MM.1S (cell line): Measurements from ENCODE around the gene FRMD7.

Experiments
- EZH2 ChIP-seq: fragments of 300-600 bp; sonication (generic); optimal IDR thresholded peaks from 2 replicates; pipeline ENCODE3; 2017; ENCODE audit warnings: low read depth, mild to moderate bottlenecking, antibody characterized with exemption, low read length, mixed read lengths
- EZH2phosphoT487 ChIP-seq: fragments of 300-600 bp; sonication (generic); IDR thresholded peaks from 2 replicates; pipeline ENCODE4 v1.6.1; 2018; ENCODE audit warnings: antibody characterized with exemption, low read length
- TF ChIP-seq, protein P1 (sequence below): fragments of 300-600 bp; sonication (generic); IDR thresholded peaks from 2 replicates; pipeline ENCODE4 v1.5.1; 2016; ENCODE audit warnings: antibody characterized with exemption, low read length, mixed read lengths

DNA sequence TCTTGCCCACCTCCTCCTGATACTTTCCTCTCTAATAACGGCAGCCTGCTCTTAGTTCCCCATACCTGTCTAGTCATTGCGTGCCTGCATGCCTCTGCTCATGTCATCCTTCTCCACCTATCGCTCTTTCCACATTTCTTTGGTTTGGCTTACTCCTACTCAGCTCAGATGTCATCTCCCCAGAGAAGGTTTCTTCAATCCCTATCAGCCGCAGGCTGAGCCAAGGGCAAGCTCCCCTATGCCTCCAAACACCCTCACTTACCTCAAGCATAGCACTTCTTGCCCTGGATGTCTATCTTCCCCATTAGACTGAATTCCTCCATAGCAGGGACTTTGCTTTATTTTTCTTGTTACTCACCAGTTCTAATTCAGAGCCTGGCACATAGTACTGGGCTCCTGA is 26.6 kb downstream of the FRMD7 start:
- TF ChIP-seq EZH2phosphoT487 (no peak), EZH2 (no peak)
- TF ChIP-seq, protein P1, sequence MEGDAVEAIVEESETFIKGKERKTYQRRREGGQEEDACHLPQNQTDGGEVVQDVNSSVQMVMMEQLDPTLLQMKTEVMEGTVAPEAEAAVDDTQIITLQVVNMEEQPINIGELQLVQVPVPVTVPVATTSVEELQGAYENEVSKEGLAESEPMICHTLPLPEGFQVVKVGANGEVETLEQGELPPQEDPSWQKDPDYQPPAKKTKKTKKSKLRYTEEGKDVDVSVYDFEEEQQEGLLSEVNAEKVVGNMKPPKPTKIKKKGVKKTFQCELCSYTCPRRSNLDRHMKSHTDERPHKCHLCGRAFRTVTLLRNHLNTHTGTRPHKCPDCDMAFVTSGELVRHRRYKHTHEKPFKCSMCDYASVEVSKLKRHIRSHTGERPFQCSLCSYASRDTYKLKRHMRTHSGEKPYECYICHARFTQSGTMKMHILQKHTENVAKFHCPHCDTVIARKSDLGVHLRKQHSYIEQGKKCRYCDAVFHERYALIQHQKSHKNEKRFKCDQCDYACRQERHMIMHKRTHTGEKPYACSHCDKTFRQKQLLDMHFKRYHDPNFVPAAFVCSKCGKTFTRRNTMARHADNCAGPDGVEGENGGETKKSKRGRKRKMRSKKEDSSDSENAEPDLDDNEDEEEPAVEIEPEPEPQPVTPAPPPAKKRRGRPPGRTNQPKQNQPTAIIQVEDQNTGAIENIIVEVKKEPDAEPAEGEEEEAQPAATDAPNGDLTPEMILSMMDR = no peak
